Measurements from ENCODE around the gene RAB11FIP4. TPM values are rescaled to one million over a fixed set of nuclear protein-coding genes. Genes with fewer than 3 reads are reported as not detected.

The RAB11FIP4 gene
- total and polyA plus RNA-seq, 2 donors (not counting 1 experiment from before 2014, with no cell fraction given) = 17.0 to 70.5 TPM

- intact Hi-C loops (cut with micrococcal nuclease) = loop anchor here (1.0 to 2.0 kb wide), 3 partner anchors 9 to 15 kb away; no protein-coding TSS in a partner anchor
- Mint-ChIP-seq H3K27ac (peak overlapping the region; percentile 94), H3K4me1 (peaks cover 28% of the 10 kb centered on the region), H3K4me3 (peak overlapping the region; percentile 93), H3K9me3 (ENCODE audit: insufficient read depth) (no peaks in the 10 kb centered on the region), H3K27me3 (no peaks in the 10 kb centered on the region)
- Histone ChIP-seq H3K27ac (ENCODE audit: low read length in 2 of 2) (peak overlapping the region; percentile 44 to 70), H3K4me3 (ENCODE audit: control extremely low read depth in 1 of 5, extremely low read depth in 1 of 5, insufficient read depth in 1 of 5, low read depth in 2 of 5, low read length in 4 of 5) (peak overlapping the region; percentile 79 to 91 (median 82)), H4K20me1 (ENCODE audit: control insufficient read depth, insufficient read depth, low read length, poor library complexity, severe bottlenecking) (no peaks in the 10 kb centered on the region), H3K27me3 (replicated peaks in 1 of 4; ENCODE audit: control extremely low read depth in 1 of 4, control insufficient read depth in 3 of 4, insufficient read depth in 4 of 4, low read length in 3 of 4) (no peaks in the 10 kb centered on the region), H3K9me3 (ENCODE audit: control extremely low read depth in 1 of 3, control insufficient read depth in 2 of 3, insufficient read depth in 1 of 3, low read length in 2 of 3) (no peaks in the 10 kb centered on the region), H3K4me2 (replicated peaks; ENCODE audit: low read depth, low read length, poor library complexity, severe bottlenecking) (peak overlapping the region; percentile 84), H3K36me3 (replicated peaks in 1 of 2; ENCODE audit: control extremely low read depth in 1 of 2, control insufficient read depth in 1 of 2, extremely low read depth in 1 of 2, insufficient read depth in 2 of 2, low read length in 1 of 2) (no peaks in the 10 kb centered on the region), H3K79me2 (ENCODE audit: control insufficient read depth, insufficient read depth, low read length) (no peaks in the 10 kb centered on the region), H2AFZ (ENCODE audit: insufficient read depth, low read depth, low read length, poor library complexity, severe bottlenecking) (peak overlapping the region; percentile 97), H3K4me1 (ENCODE audit: control insufficient read depth in 2 of 2, insufficient read depth in 2 of 2, low read length in 2 of 2) (peaks cover 11 to 15% of the 10 kb centered on the region in 2 donors), H3K9ac (ENCODE audit: low read length) (peak overlapping the region; percentile 82)
- ATAC-seq (ENCODE audit: low read depth) = peak; percentile 83
- peak; percentile 94 for DNase-seq
- under 1% methylated on average over 104 of the region's 105 CpGs for WGBS (ENCODE audit: insufficient coverage)
- ChIA-PET CTCF (interaction anchor here (0.6 to 2.1 kb wide), 8 partner anchors 9 to 457 kb away, joined by 3 to 9 read pairs (median 4); no protein-coding TSS in a partner anchor), POLR2A (interaction anchor here (0.7 to 1.1 kb wide), 6 partner anchors 9 to 28 kb away, joined by 3 to 6 read pairs (median 4); no protein-coding TSS in a partner anchor)
- no peak for TF ChIP-seq EZH2 (IDR thresholded peaks at IDR 0.05; ENCODE audit: borderline replicate concordance, insufficient read depth, low read depth, low read length, poor library complexity, severe bottlenecking)
- TF ChIP-seq, protein P1, sequence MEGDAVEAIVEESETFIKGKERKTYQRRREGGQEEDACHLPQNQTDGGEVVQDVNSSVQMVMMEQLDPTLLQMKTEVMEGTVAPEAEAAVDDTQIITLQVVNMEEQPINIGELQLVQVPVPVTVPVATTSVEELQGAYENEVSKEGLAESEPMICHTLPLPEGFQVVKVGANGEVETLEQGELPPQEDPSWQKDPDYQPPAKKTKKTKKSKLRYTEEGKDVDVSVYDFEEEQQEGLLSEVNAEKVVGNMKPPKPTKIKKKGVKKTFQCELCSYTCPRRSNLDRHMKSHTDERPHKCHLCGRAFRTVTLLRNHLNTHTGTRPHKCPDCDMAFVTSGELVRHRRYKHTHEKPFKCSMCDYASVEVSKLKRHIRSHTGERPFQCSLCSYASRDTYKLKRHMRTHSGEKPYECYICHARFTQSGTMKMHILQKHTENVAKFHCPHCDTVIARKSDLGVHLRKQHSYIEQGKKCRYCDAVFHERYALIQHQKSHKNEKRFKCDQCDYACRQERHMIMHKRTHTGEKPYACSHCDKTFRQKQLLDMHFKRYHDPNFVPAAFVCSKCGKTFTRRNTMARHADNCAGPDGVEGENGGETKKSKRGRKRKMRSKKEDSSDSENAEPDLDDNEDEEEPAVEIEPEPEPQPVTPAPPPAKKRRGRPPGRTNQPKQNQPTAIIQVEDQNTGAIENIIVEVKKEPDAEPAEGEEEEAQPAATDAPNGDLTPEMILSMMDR (IDR thresholded peaks at IDR 0.05) = no peak
These were observed 158.3 kb downstream of the RAB11FIP4 start for GRCh38 chr17:31549525-31550388.
